Ishikawa (cell line): ENCODE data around the gene PCIF1.

ENCODE experiments used
- CEBPB ChIP-seq: IDR thresholded peaks from 2 replicates; pipeline ENCODE4 v1.6.1; 2012
- CREB1 ChIP-seq: IDR thresholded peaks from 2 replicates; pipeline ENCODE4 v1.6.1; 2012; ENCODE audit warnings: low read depth
- EGR1 ChIP-seq: IDR thresholded peaks from 2 replicates; pipeline ENCODE4 v1.6.1; 2012
- EP300 ChIP-seq: IDR thresholded peaks from 2 replicates; pipeline ENCODE4 v1.6.1; 2012; ENCODE audit warnings: borderline replicate concordance
- FOXM1 ChIP-seq: IDR thresholded peaks from 2 replicates; pipeline ENCODE4 v1.6.1; 2012; ENCODE audit warnings: low read depth, borderline replicate concordance
- MAX ChIP-seq: IDR thresholded peaks from 2 replicates; pipeline ENCODE4 v1.6.1; 2012
- NFIC ChIP-seq: IDR thresholded peaks from 2 replicates; pipeline ENCODE4 v1.6.1; 2012
- RAD21 ChIP-seq: IDR thresholded peaks from 2 replicates; pipeline ENCODE4 v1.6.1; 2012; ENCODE audit warnings: low read depth
- REST ChIP-seq: IDR thresholded peaks from 2 replicates; pipeline ENCODE4 v1.6.1; 2012; ENCODE audit warnings: low read depth, mild to moderate bottlenecking
- TAF1 ChIP-seq: IDR thresholded peaks from 2 replicates; pipeline ENCODE4 v1.6.1; 2012; ENCODE audit warnings: low read depth, mild to moderate bottlenecking
- TCF12 ChIP-seq: IDR thresholded peaks from 2 replicates; pipeline ENCODE4 v1.6.1; 2012; ENCODE audit warnings: low read depth
- TEAD4 ChIP-seq: IDR thresholded peaks from 2 replicates; pipeline ENCODE4 v1.6.1; 2012
- USF1 ChIP-seq: IDR thresholded peaks from 2 replicates; pipeline ENCODE4 v1.6.1; 2012
- YY1 ChIP-seq: IDR thresholded peaks from 2 replicates; pipeline ENCODE4 v1.6.1; 2012; ENCODE audit warnings: low read depth
- ZBTB7A ChIP-seq: IDR thresholded peaks from 2 replicates; pipeline ENCODE4 v1.6.1; 2012; ENCODE audit warnings: low read depth

The PCIF1 gene

GRCh38 chr20:45892049-45892825, 42.2 kb upstream of the PCIF1 start:
- TF ChIP-seq RAD21 (0 out of 2 replicates have a peak, but pooled peaks have one; percentile 9), FOXM1 (no peak)

GRCh38 chr20:45892828-45893500, 41.5 kb upstream of the PCIF1 start:
- no peak for TF ChIP-seq NFIC
- TF ChIP-seq CEBPB, result 0 out of 2 replicates have a peak, but pooled peaks have one; percentile 1
- TF ChIP-seq MAX, result no peak
- no peak for TF ChIP-seq EGR1
- no peak for TF ChIP-seq FOXM1
- TF ChIP-seq USF1, result peak; percentile 34
- no peak for TF ChIP-seq EP300
- TF ChIP-seq RAD21, result no peak
- no peak for TF ChIP-seq TAF1
- no peak for TF ChIP-seq TEAD4
- no peak for TF ChIP-seq ZBTB7A

- TF ChIP-seq RAD21 (no peak), REST (no peak), MAX (no peak), YY1 (no peak), EGR1 (no peak)
Observed at GRCh38 chr20:45893831-45894230, 40.7 kb upstream of the PCIF1 start.

- TF ChIP-seq USF1 (no peak), TCF12 (no peak), TEAD4 (no peak), TAF1 (no peak), NFIC (no peak), EGR1 (no peak), YY1 (no peak), REST (no peak), CEBPB (no peak), EP300 (no peak), ZBTB7A (no peak), RAD21 (no peak), CREB1 (no peak), FOXM1 (no peak), MAX (no peak)
Observed at GRCh38 chr20:45894797-45895196, 39.7 kb upstream of the PCIF1 start.

- TF ChIP-seq TEAD4 (no peak), REST (no peak)
Observed at GRCh38 chr20:45896641-45897161, 37.8 kb upstream of the PCIF1 start.
